HEK293T (cell line): ENCODE results near the gene TGFB1.
"Not testable (repeated sequence)": the region's sequence is repeated elsewhere in the genome, so short reads cannot be mapped to it uniquely, and the experiment has no call there.

Source experiments
- CTCF ChIA-PET: fragments of 350-600 bp; formaldehyde crosslinking; extraction: SDS; loops from one replicate; lab custom pipeline; 2021; ENCODE audit warnings: antibody characterized with exemption, inconsistent platforms; lab: Yijun Ruan, JAX
- POLR2A ChIA-PET: fragments of 350-600 bp; formaldehyde crosslinking; extraction: SDS; loops from one replicate; lab custom pipeline; 2020; ENCODE audit warnings: antibody characterized with exemption, inconsistent platforms; lab: Yijun Ruan, JAX
- DNase-seq: peaks from one replicate; pipeline ENCODE4 v3.0.0; 2012; ENCODE audit warnings: mixed read lengths; ENCODE audit errors: extremely low spot score
- ARNT ChIP-seq: fragments of 450-650 bp; IDR thresholded peaks from 2 replicates; pipeline ENCODE4 v1.6.1; 2017; ENCODE audit warnings: mild to moderate bottlenecking
- BHLHE40 ChIP-seq: fragments of 450-650 bp; IDR thresholded peaks from 2 replicates; pipeline ENCODE4 v1.6.1; 2016; ENCODE audit warnings: mild to moderate bottlenecking, moderate library complexity, borderline replicate concordance
- CTBP1 ChIP-seq: fragments of 450-650 bp; IDR thresholded peaks from 2 replicates; pipeline ENCODE4 v1.6.1; 2016; ENCODE audit warnings: borderline replicate concordance
- ELF4 ChIP-seq: fragments of 450-650 bp; IDR thresholded peaks from 2 replicates; pipeline ENCODE4 v1.6.1; 2017; ENCODE audit warnings: antibody characterized with exemption
- FOXA1 ChIP-seq: fragments of 450-650 bp; IDR thresholded peaks from 2 replicates; pipeline ENCODE4 v1.6.1; 2016; ENCODE audit warnings: mild to moderate bottlenecking
- FOXK2 ChIP-seq: fragments of 450-650 bp; IDR thresholded peaks from 2 replicates; pipeline ENCODE4 v1.6.1; 2016; ENCODE audit warnings: mild to moderate bottlenecking
- FOXM1 ChIP-seq: fragments of 450-650 bp; IDR thresholded peaks from 2 replicates; pipeline ENCODE4 v1.6.1; 2017; ENCODE audit warnings: mild to moderate bottlenecking, borderline replicate concordance
- HDGF ChIP-seq: fragments of 450-650 bp; IDR thresholded peaks from 2 replicates; pipeline ENCODE4 v1.6.1; 2017; ENCODE audit warnings: antibody characterized with exemption, borderline replicate concordance
- L3MBTL2 ChIP-seq: fragments of 450-650 bp; conservative IDR thresholded peaks from 2 replicates; pipeline ENCODE4 v1.6.1; 2016; ENCODE audit warnings: mild to moderate bottlenecking
- LEF1 ChIP-seq: fragments of 450-650 bp; IDR thresholded peaks from 2 replicates; pipeline ENCODE4 v1.6.1; 2017; ENCODE audit warnings: mild to moderate bottlenecking, borderline replicate concordance
- NFRKB ChIP-seq: fragments of 450-650 bp; IDR thresholded peaks from 2 replicates; pipeline ENCODE4 v1.6.1; 2016; ENCODE audit warnings: mild to moderate bottlenecking, moderate library complexity
- PKNOX1 ChIP-seq: fragments of 450-650 bp; IDR thresholded peaks from 2 replicates; pipeline ENCODE4 v1.6.1; 2016
- SP1 ChIP-seq: fragments of 450-650 bp; IDR thresholded peaks from 2 replicates; pipeline ENCODE4 v1.6.1; 2017
- SUZ12 ChIP-seq: fragments of 450-650 bp; IDR thresholded peaks from 2 replicates; pipeline ENCODE4 v1.6.1; 2016; ENCODE audit warnings: mild to moderate bottlenecking
- TARDBP ChIP-seq: fragments of 450-650 bp; IDR thresholded peaks from 2 replicates; pipeline ENCODE4 v1.6.1; 2016
- ZNF384 ChIP-seq: fragments of 450-650 bp; IDR thresholded peaks from 2 replicates; pipeline ENCODE4 v1.6.1; 2016

The TGFB1 gene

GRCh38 chr19:41397086-41398049 lies 43.6 kb upstream of the TGFB1 start, which contains the start of the genes BCKDHA and EXOSC5:
Gene BCKDHA, plus strand, starts transcription at chr19:41397818. Its CDS starts 10 bp downstream, at chr19:41397828.
Gene EXOSC5, minus strand, starts transcription at chr19:41397359. Its CDS starts 31 bp downstream, at chr19:41397328.
- ChIA-PET POLR2A (interaction anchor here (1.0 kb wide), 1 partner anchor 42 kb away, joined by 3 read pairs; the partner anchor contains the start of gene DMAC2), CTCF (no interaction called here)
- TF ChIP-seq SUZ12 (no peak), ELF4 (peak; percentile 68), L3MBTL2 (peak; percentile 96), ZNF384 (no peak), NFRKB (peak; percentile 93), TARDBP (no peak), ARNT (peak; percentile 25; the same call in 1 of the 2 replicates), FOXK2 (peak; percentile 97), PKNOX1 (peak; percentile 26; the same call in 1 of the 2 replicates)
- peak; percentile 99 for DNase-seq

- no peak for TF ChIP-seq SUZ12
- ChIA-PET CTCF (no interaction called here), POLR2A (interaction anchor here (0.6 to 1.4 kb wide), 2 partner anchors 9 to 39 kb away, joined by 3 read pairs; no protein-coding TSS in a partner anchor)
- no peak for DNase-seq
Measured at GRCh38 chr19:41395355-41395754, 41.6 kb upstream of the TGFB1 start.

- ChIA-PET CTCF (no interaction called here), POLR2A (interaction anchor here (1.4 kb wide), 1 partner anchor 28 kb away, joined by 3 read pairs; no protein-coding TSS in a partner anchor)
- no peak for TF ChIP-seq FOXM1
- no peak for TF ChIP-seq ZNF384
- TF ChIP-seq CTBP1, result no peak
- TF ChIP-seq ARNT, result no peak
- no peak for TF ChIP-seq HDGF
- TF ChIP-seq FOXK2, result no peak
- no peak for TF ChIP-seq NFRKB
- TF ChIP-seq ELF4, result no peak
- TF ChIP-seq SP1, result no peak
- no peak for TF ChIP-seq L3MBTL2
- no peak for TF ChIP-seq TARDBP
- no peak for TF ChIP-seq SUZ12
- TF ChIP-seq PKNOX1, result no peak
- TF ChIP-seq FOXA1, result no peak
- no peak for TF ChIP-seq BHLHE40
- TF ChIP-seq LEF1, result no peak
- DNase-seq, result no peak
Measured at GRCh38 chr19:41392775-41393174, 39.1 kb upstream of the TGFB1 start.

GRCh38 chr19:41391618-41392017 lies 37.9 kb upstream of the TGFB1 start:
- POLR2A ChIA-PET, result no interaction called here
- no peak for DNase-seq
- TF ChIP-seq HDGF (no peak), PKNOX1 (no peak), FOXA1 (no peak)
- CTCF ChIA-PET, result no interaction called here

- DNase-seq, result peak; percentile 3
- POLR2A ChIA-PET, result interaction anchor here (1.5 kb wide), 1 partner anchor 9 kb away, joined by 3 read pairs; no protein-coding TSS in a partner anchor
- CTCF ChIA-PET, result no interaction called here
- no peak for TF ChIP-seq LEF1
- no peak for TF ChIP-seq CTBP1
- TF ChIP-seq PKNOX1, result no peak
- no peak for TF ChIP-seq FOXA1
- TF ChIP-seq NFRKB, result no peak
- no peak for TF ChIP-seq FOXM1
- TF ChIP-seq FOXK2, result no peak
- no peak for TF ChIP-seq SUZ12
- no peak for TF ChIP-seq TARDBP
- no peak for TF ChIP-seq HDGF
- TF ChIP-seq SP1, result no peak
- no peak for TF ChIP-seq ZNF384
Measured at GRCh38 chr19:41386442-41386841, 32.7 kb upstream of the TGFB1 start.

- ChIA-PET POLR2A (no interaction called here), CTCF (no interaction called here)
- TF ChIP-seq SP1, result no peak
- TF ChIP-seq FOXM1, result no peak
- no peak for TF ChIP-seq CTBP1
- no peak for TF ChIP-seq ARNT
- TF ChIP-seq LEF1, result no peak
- TF ChIP-seq L3MBTL2, result no peak
- no peak for TF ChIP-seq FOXA1
- no peak for TF ChIP-seq FOXK2
- no peak for TF ChIP-seq ELF4
- no peak for TF ChIP-seq SUZ12
- TF ChIP-seq TARDBP, result no peak
- no peak for TF ChIP-seq NFRKB
- no peak for DNase-seq
Measured at GRCh38 chr19:41384351-41384750, 30.6 kb upstream of the TGFB1 start.

- CTCF ChIA-PET, POLR2A ChIA-PET, DNase-seq: not testable (repeated sequence)
Measured at GRCh38 chr19:41381536-41381935, 27.8 kb upstream of the TGFB1 start.
